Tibial nerve (tissue), 4 donors: ENCODE results near the gene GPR15LG.
"Not testable (repeated sequence)": the region's sequence is repeated elsewhere in the genome, so short reads cannot be mapped to it uniquely, and the experiment has no call there.

Experiments
- EP300 ChIP-seq, 2 donors: sonication (generic); formaldehyde crosslinking; IDR thresholded peaks; one replicate each; pipeline ENCODE4 v1.6.1; 2017; ENCODE audit warnings: antibody characterized with exemption in 2 of 2, mild to moderate bottlenecking in 1 of 2
- TF ChIP-seq, protein P1 (sequence below), 5 experiments: fragments of 200-600 bp in 3 of 5; fragments of 450-650 bp in 2 of 5; sonication (generic) in 3 of 5; IDR thresholded peaks; one replicate each; pipeline ENCODE4 v1.5.1; 2016 to 2019; ENCODE audit warnings: antibody characterized with exemption in 5 of 5, mild to moderate bottlenecking in 3 of 5, moderate library complexity in 2 of 5

DNA sequence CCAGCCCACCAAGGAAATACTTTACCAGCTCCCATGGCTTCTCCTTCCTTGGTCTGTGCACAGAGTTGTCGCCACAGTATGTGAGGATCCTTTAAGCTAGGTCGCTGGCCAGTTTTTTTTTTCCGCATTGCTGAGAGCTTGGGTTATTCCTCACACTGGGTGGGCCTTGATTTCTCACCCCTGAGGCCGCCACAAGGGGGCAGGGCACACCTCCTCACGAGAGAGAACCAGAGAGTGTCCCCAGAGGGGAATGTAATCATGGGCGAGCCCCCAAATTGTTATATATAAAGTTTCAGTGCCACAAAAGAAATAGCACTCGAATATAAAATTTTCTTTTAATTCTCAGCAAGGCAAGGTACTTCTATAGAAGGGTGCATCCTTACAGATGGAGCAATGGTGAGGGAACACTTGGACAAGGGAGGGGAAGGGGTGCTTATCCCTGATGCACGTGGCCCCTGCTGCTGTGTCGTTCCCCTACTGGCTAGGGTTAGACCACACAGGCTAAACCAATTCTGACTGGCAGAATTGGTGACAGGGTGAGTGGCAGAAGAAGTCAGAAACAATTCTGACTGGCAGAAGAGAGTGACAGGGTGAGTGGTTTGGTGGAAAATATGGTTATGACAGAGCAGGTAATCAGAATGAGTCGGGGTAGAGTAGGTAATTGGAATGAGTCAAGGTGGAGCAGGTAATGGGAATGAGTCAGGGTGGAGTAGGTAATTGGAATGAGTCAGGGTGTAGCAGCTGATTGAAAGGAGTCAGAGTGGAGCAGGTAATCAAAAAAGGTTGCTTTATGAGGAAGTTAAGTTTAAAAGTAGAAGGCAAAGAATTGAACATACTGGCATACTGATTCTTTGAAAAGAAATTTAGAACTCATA is 47.5 kb upstream of the GPR15LG start:
- TF ChIP-seq, protein P1, sequence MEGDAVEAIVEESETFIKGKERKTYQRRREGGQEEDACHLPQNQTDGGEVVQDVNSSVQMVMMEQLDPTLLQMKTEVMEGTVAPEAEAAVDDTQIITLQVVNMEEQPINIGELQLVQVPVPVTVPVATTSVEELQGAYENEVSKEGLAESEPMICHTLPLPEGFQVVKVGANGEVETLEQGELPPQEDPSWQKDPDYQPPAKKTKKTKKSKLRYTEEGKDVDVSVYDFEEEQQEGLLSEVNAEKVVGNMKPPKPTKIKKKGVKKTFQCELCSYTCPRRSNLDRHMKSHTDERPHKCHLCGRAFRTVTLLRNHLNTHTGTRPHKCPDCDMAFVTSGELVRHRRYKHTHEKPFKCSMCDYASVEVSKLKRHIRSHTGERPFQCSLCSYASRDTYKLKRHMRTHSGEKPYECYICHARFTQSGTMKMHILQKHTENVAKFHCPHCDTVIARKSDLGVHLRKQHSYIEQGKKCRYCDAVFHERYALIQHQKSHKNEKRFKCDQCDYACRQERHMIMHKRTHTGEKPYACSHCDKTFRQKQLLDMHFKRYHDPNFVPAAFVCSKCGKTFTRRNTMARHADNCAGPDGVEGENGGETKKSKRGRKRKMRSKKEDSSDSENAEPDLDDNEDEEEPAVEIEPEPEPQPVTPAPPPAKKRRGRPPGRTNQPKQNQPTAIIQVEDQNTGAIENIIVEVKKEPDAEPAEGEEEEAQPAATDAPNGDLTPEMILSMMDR (IDR thresholded peaks at IDR 0.05), result not testable (repeated sequence)
- not testable (repeated sequence) for TF ChIP-seq EP300 (IDR thresholded peaks at IDR 0.05)
